ENCODE measurements around the gene UBALD2.

DNA sequence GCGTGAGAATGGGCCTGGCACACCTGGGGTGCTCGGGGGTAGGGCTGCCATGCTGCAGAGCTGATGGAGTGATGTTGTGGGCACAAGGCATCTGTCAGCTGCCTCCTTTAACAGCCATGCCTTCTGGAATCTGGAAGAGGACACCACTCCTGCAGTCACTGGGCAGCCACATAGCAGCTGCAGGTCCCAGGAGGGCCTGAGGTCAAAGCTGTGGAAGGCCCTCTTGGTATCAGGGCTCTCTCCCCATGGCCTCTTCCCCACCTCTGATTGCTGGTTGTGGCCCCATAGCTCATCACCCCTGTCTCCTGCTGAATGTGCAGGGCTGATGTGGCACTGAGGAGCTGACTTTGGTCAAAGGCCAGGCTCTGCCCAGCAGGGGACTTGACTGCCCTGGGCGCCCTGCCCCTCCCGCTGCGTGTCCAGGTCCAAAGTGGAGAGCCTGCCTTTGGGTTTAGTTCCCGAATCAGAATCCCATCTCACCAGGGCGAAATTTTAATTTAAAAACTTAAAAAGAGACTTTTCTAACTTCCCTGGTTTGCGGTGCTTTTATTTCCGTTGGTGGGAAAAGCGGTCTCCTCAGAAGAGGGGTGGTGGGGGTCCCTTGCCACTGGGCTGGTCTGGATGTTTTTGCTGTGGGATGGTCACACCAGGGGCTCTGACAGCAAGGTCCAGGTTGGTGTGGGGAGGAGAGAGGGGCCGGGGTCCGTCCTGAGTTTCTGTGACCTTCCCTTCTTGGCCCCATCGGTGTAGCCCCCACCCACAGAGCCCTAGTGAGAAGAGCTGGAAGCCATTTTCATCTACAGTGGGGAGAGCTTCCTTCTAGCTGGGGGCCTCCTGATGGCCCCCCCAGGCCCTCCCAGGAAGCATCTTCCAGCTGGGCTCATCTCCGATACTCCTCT, 5.9 kb downstream of the UBALD2 start:
- TF ChIP-seq, protein P1, sequence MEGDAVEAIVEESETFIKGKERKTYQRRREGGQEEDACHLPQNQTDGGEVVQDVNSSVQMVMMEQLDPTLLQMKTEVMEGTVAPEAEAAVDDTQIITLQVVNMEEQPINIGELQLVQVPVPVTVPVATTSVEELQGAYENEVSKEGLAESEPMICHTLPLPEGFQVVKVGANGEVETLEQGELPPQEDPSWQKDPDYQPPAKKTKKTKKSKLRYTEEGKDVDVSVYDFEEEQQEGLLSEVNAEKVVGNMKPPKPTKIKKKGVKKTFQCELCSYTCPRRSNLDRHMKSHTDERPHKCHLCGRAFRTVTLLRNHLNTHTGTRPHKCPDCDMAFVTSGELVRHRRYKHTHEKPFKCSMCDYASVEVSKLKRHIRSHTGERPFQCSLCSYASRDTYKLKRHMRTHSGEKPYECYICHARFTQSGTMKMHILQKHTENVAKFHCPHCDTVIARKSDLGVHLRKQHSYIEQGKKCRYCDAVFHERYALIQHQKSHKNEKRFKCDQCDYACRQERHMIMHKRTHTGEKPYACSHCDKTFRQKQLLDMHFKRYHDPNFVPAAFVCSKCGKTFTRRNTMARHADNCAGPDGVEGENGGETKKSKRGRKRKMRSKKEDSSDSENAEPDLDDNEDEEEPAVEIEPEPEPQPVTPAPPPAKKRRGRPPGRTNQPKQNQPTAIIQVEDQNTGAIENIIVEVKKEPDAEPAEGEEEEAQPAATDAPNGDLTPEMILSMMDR (IDR thresholded peaks at IDR 0.05; ENCODE audit: low read length), result no peak
- no peak for TF ChIP-seq EZH2 (optimal IDR thresholded peaks at IDR 0.05; ENCODE audit: low read depth, low read length)
